Epidermal melanocyte (primary cell): ENCODE data around the gene CELF2.

Source experiments
- DNase-seq: peaks from one replicate; pipeline ENCODE4 v3.0.0; 2011; ENCODE audit warnings: low spot score; ENCODE audit not compliant: insufficient read length

The CELF2 gene

DNA sequence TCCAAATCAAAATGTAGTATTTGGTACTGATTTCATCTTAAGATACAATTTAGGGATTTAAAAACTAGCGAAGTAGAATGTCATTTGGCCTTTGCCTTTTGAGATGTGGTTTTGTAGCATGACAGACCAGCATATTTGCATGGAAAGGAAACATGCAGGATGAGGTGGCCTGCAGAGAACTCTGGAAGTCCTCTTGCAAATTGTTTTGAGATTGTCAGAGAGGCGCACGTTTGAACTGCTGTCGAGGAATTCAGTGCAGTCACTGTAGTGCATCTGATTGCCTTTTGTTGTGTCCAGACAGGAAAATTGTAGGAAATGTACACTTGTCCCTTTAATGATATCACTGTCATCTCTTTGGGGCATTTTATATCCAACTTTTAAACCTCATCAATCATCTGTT, 136.7 kb downstream of the CELF2 start:
- no peak for DNase-seq

DNA sequence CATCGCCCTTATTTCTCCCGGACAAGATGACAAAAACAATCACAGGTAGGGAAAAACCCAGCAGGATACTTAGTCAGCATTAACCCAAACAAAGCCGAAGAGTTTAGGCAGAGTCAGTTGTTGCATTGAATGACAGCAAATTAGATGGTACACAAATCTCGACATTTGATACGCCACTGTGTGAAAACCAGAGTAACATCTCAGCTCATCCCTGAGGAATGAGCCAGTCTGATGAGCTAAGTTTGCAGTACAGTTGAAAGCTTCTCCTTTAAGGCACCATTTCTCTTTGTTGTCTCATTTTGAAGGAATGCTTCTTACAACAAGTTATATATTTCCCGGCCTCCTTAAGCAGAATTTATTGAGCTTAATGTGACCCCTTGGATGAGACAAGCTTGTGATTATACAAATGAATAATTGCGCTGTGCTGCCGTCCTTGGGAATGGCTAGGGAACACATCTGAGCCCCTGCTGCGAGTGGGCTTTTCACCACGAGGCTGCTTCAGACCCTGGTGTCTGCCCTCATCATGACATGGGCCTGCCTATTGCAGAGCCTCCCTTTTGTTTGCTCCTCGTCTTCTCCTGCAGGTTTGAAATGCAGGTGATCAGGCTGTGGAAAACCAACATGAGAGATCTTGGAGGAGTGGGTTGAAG, 137.3 kb downstream of the CELF2 start:
- DNase-seq, result no peak

DNA sequence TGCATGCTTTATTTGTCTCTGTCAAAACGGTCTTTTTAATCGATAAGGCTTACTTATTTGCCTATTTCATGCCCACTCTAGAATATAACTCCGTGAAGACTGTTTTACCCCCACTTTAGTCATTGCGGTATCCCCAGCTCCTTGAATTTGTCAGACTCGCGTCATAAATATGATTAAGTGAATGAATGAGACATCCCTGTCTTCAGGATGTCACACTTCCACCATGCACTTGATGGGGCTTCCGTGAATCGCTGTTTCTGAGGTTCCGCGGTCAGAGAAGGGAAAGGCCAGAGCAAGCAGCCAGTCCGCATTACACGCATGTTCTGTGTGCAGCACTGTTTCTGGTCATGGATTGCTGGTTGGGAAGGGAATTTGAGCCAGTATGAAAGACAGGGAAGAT, 138.8 kb downstream of the CELF2 start:
- DNase-seq, result no peak

DNA sequence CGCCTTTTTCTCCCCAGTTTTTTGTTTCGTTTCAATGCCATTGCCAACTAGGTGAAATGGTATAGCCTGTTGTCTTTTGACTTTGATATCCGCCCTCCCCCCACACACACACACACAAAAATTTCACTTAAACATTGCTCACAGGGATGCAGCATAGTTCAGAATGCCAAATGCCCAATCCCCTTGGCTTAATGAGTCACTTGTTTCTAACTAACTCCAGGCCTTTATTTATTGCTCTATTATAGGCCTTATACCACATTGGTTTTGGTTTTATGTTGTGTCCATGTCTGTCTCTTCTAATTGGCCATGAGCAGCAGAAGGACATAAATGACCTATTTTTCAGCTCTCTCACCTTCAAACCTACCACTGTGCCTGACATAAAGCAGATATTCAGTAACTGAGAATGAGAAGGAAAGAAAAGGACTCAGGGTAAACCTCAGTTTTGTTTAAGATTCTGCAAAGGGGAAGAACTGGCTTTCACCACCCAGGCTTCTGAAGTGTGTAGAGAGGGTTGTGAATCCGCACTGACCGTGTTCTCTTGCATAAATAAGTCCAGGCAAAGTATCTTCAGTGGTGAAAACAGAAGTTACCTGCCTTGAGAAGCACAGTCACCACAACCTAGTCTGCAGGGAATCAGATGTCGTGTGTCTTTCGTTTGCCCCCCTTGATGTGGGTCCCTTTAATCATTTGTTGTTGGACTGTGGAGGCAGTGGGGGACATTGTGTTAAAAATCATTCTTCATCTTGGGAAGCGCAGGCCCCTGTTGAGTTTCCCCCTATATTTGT, 139.8 kb downstream of the CELF2 start:
- DNase-seq, result no peak

DNA sequence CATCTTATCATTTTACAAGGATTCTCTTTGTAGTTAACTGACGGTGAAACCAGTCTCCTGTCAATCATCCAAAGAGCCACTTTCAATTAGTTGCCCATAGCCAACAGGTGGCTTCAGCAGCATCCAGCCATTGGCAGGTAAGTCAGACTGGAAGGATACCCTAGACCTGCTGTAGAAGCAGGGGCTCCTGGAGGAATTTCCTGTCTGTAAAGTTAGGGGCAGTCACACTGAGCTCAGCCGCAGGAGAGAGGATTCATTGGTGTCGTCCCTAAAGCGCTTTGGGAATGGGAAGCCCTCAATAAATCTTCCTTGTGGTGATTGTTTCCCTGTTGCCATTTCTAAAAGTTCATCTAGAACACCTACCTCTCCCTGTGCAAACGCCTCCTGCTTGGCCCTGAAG, 140.4 kb downstream of the CELF2 start:
- DNase-seq, result no peak

DNA sequence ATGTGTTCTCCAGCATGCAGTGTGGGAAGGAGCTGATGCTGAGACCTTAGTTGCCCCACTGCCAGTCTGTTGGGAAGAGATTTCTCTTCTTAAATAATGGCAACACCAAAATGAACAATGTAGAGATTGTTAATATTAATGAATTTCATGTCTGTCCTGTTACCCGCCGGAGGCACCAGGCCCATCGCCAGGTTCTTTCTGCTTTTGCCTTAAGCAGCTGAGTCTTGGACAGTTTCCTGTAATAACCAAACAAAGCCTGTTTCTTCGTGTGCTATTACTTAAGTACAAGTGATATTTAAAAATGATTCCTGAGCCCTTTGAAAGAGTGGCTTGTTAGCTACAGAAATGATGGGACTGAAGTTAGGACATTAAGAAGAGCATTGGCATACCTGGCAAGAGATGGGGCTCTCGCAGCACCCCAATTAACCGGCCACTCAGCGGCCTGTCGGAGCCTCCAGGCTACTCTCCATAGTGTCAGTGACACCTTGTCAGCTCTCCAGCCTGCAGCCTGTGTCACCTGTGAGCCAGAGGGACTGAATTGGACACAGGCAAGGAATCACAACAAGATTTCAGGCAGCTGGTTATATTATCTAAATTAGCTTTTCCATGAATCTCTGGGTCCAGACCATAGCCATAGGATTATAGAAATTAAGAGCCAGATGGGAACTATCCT, 142.0 kb downstream of the CELF2 start:
- DNase-seq, result peak; percentile 49

DNA sequence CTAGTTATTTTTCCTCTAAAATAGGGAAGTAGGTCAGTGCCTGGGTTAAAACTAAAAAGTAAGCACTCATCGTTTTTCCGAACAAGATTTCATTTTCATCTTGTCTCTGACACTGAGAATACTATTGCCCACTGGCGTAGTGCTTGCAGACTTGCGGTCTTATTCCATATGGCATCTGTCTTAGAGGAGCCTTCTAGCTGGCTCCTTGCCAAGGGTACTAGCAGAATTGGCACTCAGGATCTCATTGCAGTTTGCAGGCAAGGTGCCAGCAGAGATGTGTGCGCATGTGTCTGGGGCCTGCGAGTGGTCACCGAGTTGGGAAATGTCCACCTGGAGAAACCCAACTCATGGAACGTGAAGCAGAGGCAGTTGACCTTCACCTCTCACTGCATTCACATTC, 143.4 kb downstream of the CELF2 start:
- DNase-seq, result no peak

DNA sequence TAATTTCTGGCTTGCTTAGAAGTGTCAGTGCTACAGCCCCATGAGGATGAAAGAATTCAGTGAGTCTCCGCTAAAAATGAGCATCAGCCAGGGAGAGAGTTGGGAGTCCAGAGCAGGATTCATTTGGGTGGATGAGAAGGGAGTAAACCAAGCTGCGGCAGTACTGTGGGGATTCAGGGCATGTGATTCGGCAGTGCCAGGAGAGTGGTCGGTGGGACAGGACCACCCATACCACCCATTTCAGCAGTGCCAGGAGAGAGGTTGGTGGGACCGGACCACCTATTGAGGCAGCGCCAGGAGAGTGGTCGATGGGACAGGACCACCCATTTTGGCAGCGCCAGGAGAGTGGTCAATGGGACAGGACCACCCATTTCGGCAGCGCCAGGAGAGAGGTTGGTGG, 144.2 kb downstream of the CELF2 start:
- no peak for DNase-seq

DNA sequence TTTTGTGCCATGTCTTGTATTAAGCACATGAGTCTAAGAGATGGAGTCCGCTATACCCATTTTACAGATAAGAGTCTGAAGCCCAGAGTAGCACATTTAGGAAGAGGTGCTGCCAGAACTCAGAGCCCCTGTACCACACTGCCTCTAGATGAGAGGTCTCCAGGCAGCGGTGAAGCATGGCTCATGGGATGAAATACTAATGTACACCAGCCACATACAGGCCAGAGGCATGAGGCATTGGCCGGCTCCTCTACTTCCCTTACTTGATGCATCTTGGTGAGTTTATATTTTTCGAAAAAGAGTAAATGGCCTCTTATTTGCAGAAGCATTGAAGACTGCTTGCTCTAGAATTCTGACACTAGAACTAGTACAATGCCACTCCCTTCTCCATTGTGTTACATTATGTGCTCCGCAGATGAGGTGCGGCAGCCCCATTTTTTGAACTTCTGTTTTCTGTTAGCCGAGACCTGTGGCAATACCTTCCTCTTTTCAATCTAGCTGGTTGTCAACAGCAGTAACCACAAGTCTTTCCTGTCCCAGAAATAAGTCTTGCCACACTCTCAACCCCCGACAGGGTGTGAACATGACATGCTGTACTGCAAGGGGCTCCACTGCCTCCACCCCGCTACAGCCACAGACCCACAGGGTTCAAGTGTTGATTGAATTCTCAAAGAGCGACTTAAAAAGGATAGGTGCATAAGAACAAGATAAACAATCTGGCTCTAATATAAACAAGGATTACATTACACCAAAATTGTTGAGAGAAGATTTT, 145.3 kb downstream of the CELF2 start:
- no peak for DNase-seq

DNA sequence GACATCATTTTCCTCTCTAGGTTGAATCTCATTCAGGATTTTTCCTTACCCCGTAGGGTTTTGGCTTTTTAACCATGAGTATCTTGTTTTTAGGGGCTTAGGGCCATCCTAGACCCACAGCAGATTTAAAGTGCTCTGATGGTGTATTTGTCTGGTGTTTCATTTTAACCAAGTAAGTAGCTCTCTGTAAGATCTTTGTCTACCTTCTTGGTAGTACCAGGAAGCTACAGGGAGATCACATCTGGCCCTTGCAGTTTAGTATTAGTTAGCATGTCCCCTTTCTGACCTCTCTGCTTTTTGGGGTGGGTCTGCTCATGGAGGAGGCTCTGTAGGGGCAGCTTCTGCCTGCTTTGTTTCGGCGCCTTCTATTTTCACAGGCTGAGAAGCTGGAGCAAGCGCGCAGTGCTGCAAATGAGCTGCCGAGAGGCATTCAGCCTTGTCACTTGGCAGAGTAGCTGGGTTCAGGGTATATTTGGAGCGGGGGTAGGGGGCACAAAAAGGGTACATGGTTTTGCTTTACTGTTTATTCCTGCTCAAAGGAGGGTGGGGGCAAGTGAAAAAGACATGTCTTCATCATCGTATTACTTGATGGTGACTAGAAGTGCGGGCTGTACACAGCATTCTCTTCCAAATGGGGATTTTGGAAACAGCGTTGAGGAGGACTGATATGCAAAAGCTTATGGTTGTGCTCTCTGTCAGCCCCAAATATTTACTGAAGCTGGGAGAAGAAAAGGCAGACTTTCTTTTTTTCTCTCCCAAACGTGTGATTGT, 146.3 kb downstream of the CELF2 start:
- no peak for DNase-seq

DNA sequence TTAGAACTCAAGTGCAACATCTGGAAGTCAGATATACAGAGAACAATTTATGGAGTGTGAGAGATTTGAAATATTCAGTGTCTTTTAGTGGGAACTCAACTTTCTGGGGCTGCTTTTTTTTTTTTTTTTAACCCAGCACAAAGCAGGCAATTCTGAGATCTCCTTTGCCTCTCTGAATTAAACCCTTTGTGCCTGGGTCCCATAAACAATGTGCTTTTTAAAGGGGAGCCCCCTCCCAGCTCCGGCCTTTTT, 146.8 kb downstream of the CELF2 start:
- no peak for DNase-seq

DNA sequence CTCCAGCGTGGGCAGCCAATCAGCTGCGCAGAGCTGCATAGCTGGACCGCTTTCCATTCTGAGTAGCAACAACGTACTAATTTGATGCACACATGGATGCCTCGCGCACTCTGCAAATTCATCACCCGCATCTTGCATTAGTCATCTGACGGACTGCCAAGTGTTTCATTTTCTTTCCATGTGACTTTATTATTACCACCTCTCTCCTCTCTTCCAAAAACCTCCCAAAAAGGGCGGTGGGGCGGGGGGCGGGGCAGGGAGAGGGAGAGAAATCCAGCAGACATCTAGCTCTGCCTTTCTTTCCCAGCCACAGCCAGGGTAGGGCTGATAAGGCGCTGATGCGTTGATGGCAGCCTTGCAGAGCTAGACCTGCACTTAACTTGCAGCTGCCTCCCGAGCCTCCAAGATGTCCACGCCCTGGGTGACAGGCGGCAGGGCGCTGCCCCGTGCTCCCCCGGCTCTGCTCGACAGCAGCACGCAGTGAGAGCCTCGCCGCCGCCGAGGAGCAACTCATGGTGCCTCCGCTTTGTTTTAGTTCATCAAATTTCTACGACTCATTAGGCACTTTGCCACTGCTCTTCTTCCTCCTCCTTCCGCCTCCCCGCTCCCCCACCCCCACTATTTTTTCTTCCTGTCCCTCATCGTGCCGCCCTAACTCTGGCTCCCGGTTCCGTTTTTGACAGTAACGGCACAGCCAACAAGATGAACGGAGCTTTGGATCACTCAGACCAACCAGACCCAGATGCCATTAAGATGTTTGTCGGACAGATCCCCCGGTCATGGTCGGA, 147.3 kb downstream of the CELF2 start:
- DNase-seq, result peak; percentile 77

DNA sequence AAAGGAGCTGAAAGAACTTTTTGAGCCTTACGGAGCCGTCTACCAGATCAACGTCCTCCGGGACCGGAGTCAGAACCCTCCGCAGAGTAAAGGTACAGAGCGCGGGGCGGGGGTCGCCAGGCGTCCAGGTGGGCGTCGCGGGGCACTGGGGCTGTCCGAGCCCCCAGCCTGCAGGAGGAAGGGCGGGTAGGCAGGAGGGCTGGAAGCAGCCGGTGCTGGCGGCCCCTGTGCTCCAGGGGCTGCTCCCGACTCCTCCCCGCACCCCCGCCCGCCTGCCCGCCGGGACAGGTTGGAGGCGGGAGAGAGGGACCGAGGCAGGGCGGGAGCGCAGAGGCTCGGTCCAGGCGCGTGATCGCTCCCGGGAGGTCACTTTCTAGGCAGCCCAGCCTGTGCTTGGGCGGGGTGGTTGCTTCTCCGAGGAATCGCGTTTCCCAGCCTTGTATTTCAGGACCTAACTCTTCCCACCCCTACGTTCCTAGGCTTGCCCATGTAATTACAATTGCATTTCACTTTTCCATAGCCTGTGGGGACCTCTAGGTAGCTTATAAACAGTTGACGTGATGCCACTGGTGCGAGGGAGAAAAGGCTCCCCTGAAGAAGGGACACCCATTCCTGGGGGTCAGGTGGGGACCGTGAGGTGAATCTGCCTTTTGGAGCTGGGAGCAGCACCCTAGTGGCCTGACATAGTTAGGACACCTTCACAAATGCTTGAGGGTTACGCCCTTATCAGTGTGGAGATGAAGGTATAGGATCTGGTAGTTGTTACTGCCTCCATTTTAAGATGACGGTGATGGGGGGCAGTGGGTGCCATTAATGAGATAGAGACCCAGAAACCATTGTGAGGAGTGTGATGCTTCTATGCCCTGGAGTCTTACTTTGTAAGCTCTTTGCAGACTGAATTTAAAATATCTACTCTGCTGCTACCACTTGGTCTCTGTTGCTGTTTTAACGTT, 148.2 kb downstream of the CELF2 start:
- DNase-seq, result no peak

DNA sequence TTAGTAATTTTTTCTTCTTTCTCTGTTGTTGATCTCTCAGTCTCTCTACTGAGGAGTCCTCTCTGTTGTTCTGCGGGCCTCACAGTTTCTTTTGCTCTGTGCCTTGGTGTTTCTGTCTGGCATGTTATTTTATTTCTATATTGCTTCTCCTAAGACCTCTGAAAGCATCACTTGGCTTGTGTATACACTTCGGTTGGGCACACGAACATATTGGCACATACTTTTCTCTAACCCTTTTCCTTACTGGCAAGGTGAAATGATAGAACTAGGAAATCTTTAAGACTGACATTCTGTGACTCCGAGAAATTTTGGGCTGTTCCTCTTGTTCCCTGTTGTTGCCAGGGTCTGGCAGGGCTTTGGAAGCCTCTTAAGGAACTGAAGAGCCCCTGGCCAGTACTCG, 148.9 kb downstream of the CELF2 start:
- no peak for DNase-seq

DNA sequence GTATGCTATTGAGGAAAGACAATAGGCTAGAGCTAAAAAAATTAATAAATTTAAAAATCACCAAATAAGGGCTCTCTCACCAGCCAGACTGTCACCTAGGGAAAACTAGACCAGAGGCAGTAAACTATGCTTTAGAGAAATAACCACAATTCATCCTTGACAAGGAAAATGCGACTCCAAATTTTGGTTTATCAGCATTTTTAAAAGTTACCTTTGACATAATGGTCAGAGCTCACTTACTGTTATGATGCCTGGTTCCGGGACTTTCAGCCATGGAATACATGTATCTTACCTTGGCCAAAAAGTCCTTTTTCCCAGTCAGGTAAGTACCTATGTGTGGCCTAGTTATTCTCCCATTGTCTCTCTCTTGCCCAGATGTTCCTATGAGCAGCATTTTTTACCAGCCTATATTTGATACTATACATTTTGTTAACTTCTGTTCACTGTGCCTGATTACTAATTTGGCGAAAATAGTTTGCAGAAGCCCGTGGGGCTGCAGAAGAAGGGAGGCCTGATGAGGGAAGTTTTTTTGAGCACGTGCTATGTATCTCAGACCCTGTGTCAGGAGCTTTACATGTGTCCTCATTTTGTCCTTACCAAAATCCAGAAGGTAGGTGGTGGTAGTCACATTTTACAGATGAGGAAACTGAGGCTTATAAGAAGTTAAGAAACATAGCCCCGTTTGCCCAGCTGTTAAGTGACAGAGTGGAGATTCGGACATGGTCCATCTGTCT, 149.7 kb downstream of the CELF2 start:
- DNase-seq, result no peak

DNA sequence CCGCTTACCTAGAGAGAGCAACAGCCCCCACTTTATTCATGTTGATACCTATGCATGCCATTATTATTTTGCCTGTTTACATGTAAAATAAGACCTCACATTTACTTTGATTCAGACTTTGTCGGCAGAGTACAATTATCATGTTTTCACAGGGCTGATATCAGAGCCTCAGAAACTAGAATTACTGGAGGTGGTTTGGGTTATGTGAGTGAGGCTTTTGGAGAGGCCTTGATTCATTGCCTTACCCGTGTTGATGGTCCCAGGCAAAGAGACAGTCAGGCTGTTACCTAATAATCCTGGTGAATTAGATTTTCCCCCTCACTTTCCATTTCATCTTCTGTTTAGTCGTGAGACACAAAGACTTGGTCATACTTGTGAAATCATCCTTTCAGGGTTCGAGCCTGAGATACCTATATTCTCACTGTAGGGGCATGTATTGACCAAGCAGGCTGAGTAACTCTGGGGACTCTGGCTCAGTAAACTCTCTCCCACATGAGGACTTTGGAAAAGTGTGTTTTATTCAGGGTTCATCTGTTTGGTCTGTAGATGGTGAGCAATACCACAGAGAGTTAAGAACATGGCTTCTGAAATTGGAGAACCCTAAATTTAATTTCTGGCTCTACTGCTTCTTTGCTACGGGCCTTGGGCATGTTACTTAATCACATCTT, 150.9 kb downstream of the CELF2 start:
- no peak for DNase-seq

DNA sequence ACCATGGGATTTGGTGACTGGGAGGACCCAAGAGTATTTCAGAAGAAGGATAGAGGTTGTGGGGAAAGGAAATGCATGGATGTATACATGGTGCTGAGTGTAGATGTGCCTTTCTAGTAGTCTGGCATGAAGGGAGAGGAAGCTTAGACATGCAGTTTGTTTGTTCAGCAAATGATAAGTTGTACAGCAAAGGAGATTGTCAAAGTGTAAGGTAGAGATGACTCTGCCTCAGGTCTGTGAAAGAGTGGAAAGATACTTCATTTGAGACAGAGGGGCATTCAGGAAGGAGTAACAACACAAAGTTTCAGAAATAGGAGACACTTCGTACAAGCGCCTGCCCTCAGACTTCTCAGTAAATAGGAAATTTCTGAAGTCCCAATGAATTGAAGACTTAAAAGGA, 152.3 kb downstream of the CELF2 start:
- DNase-seq, result no peak

DNA sequence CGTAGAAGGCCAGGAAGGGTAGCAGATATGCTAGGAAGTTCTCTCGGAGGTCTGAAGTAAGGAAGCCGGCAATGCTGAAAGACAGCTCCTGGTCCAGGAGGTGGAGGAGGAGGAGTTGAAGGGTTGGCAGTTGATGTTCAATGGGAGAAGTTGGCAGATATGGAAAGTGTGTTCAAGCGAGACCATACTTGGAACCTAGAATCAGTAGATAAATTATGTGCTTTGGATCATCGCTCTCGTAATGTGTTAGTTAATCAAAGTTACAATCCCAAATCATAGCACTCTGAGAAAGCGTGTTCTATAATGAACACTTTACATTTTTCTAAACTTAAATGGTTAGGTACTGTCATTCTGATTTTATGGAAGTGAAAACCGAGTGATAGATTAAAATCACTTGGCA, 152.9 kb downstream of the CELF2 start:
- no peak for DNase-seq
